A673 (cell line): ENCODE data around the gene IGFBP4. TPM values are rescaled to one million over a fixed set of nuclear protein-coding genes. Genes with fewer than 3 reads are reported as not detected.

Source experiments
- BruUV-seq: library from RNA; stranded (reverse); fragments of 400-500 nt; replicated peaks from 2 replicates; lab custom pipeline; 2021; lab: Mats Ljungman, UMichigan
- CTCF ChIA-PET: fragments of 300-600 bp; sonication (Branson Sonifier 250); formaldehyde crosslinking; loops from one replicate; lab custom pipeline; 2022; ENCODE audit warnings: antibody characterized with exemption; lab: Charles Lee
- POLR2A ChIA-PET: fragments of 300-600 bp; sonication (Branson Sonifier 250); formaldehyde crosslinking; loops from one replicate; lab custom pipeline; 2022; ENCODE audit warnings: antibody characterized with exemption; ENCODE audit not compliant: low non-redundant PET; lab: Charles Lee
- DNase-seq: peaks from one replicate; pipeline ENCODE4 v3.0.0-alpha.2; 2015; ENCODE audit warnings: low spot score
- H3K27ac ChIP-seq: fragments of 200-600 bp; sonication (generic); 2 replicates; pipeline ENCODE4 v1.5.1; 2016; ENCODE audit warnings: mixed run types, low read depth, mild to moderate bottlenecking, mixed read lengths, antibody characterized with exemption, low read length; ENCODE audit not compliant: poor library complexity, severe bottlenecking
- H3K27me3 ChIP-seq: fragments of 200-600 bp; sonication (generic); replicated peaks from 2 replicates; pipeline ENCODE4 v1.6.1; 2017; ENCODE audit warnings: mixed run types, low read depth, mild to moderate bottlenecking, mixed read lengths, antibody characterized with exemption, low read length; ENCODE audit not compliant: insufficient read depth, poor library complexity
- H3K36me3 ChIP-seq: fragments of 200-600 bp; sonication (generic); 2 replicates; pipeline ENCODE4 v1.6.1; 2016; ENCODE audit warnings: mixed run types, mild to moderate bottlenecking, mixed read lengths, antibody characterized with exemption, low read length; ENCODE audit not compliant: insufficient read depth, poor library complexity, severe bottlenecking
- H3K4me1 ChIP-seq: fragments of 200-600 bp; sonication (generic); 2 replicates; pipeline ENCODE4 v1.6.1; 2017; ENCODE audit warnings: mixed run types, mild to moderate bottlenecking, mixed read lengths, antibody characterized with exemption, low read length; ENCODE audit not compliant: insufficient read depth, poor library complexity, severe bottlenecking
- H3K4me3 ChIP-seq: fragments of 200-600 bp; sonication (generic); 2 replicates; pipeline ENCODE4 v1.5.1; 2016; ENCODE audit warnings: low read depth, mixed run types, mild to moderate bottlenecking, mixed read lengths, low read length; ENCODE audit not compliant: poor library complexity, severe bottlenecking
- H3K9me3 ChIP-seq: fragments of 200-600 bp; sonication (generic); 2 replicates; pipeline ENCODE4 v1.6.1; 2016; ENCODE audit warnings: mixed run types, low read depth, mild to moderate bottlenecking, mixed read lengths, antibody characterized with exemption, low read length; ENCODE audit not compliant: poor library complexity, severe bottlenecking
- CTCF ChIP-seq: fragments of 300-800, 200-600 bp; sonication (generic); conservative IDR thresholded peaks from 2 replicates; pipeline ENCODE4 v1.5.1; 2017; ENCODE audit warnings: low read depth, mild to moderate bottlenecking, antibody characterized with exemption, low read length, moderate library complexity, mixed read lengths
- EZH2 ChIP-seq: fragments of 200-600 bp; sonication (generic); IDR thresholded peaks from 2 replicates; pipeline ENCODE4 v1.6.1; 2017; ENCODE audit warnings: borderline replicate concordance, low read depth, mild to moderate bottlenecking, mixed read lengths, antibody characterized with exemption, low read length; ENCODE audit not compliant: poor library complexity, severe bottlenecking
- intact Hi-C: fragments of 100-400 bp; cut with micrococcal nuclease; formaldehyde crosslinking; loops from one replicate; pipeline ENCODE4 v1.10.0; 2022; ENCODE audit not compliant: unreplicated experiment
- total RNA-seq: library from RNA; stranded (reverse); gene quantifications from 2 replicates; pipeline ENCODE4 v1.2.3, GENCODE V29; 2021

The IGFBP4 gene
- total RNA-seq, 1 experiment from 2014 or later, result 4.8 TPM

DNA sequence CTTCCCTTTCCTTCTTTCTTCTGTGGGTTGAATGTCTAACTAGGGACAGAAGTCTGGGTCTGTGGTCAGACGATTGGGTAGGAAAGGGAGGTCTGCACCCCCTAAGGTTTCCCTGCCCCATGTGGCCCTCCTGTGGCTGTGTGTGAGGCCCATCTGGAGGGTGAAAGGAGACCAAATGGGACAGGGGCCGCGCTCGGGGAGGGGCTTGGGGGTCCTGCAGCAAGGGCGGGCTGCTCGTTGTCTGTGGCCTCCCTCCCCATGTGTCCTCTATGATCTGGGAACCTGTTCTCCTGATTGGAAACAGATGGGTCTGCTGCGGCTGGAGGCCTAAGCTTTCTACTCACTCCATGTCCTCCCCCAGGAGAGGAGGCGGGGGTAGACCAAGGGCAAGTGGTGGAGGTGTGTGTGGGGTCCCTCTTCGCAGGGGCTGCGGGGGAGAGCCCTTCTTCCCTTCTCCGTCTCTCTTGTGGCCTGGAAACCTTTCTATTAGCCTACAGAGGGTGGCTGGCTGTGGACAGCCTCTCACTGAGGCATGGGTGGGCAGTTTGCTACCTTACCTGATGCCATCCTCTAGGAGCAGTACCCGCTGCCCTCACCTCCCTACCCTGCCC, 18.6 kb downstream of the IGFBP4 start:
- Histone ChIP-seq H3K4me3 (no peak overlapping the region), H3K27me3 (no peaks in the 10 kb centered on the region), H3K4me1 (peaks cover 5% of the 10 kb centered on the region), H3K36me3 (no peaks in the 10 kb centered on the region), H3K9me3 (no peaks in the 10 kb centered on the region), H3K27ac (no peak overlapping the region)
- BruUV-seq, result no TSS peak
- DNase-seq, result no peak
- POLR2A ChIA-PET, result no interaction called here
- TF ChIP-seq CTCF, result no peak
- no peak for TF ChIP-seq EZH2
- intact Hi-C loops, result no loop called here
- CTCF ChIA-PET, result no interaction called here

- no peak overlapping the region for H3K4me3 ChIP-seq
- intact Hi-C loops, result no loop called here
- TF ChIP-seq CTCF (no peak), EZH2 (no peak)
- H3K36me3 ChIP-seq, result no peaks in the 10 kb centered on the region
- peaks cover 5% of the 10 kb centered on the region for H3K4me1 ChIP-seq
- no TSS peak for BruUV-seq
- POLR2A ChIA-PET, result no interaction called here
- no peaks in the 10 kb centered on the region for H3K27me3 ChIP-seq
- DNase-seq, result no peak
- H3K9me3 ChIP-seq, result no peaks in the 10 kb centered on the region
- H3K27ac ChIP-seq, result no peak overlapping the region
- CTCF ChIA-PET, result no interaction called here
Measured at GRCh38 chr17:40462343-40463121, 19.3 kb downstream of the IGFBP4 start.

DNA sequence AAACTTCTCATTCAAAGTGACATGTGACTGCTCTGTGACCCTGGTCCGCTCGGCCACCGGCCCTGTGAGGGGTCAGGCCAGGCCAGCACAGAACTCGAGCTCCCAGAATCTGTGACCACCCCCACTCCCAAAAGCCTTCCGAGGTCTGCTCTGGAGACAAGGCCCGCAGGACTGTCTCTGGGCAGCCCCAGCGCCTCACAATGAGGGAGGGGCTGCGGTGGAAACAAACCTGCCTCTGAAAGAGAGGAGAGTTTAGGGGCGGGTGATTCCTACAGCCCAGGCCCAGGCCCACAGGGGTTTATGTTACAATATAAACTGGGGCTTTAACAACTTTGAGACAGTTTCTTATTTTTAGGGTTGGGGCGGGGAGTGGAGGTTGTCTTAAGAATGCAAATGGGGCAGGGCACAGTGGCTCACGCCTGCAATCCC, 19.9 kb downstream of the IGFBP4 start:
- intact Hi-C loops, result no loop called here
- TF ChIP-seq EZH2, result no peak
- TF ChIP-seq CTCF, result no peak
- ChIA-PET POLR2A (no interaction called here), CTCF (no interaction called here)
- no peak for DNase-seq
- no TSS peak for BruUV-seq
- H3K4me3 ChIP-seq, result no peak overlapping the region
- H3K36me3 ChIP-seq, result no peaks in the 10 kb centered on the region
- H3K27ac ChIP-seq, result no peak overlapping the region
- no peaks in the 10 kb centered on the region for H3K27me3 ChIP-seq
- H3K9me3 ChIP-seq, result no peaks in the 10 kb centered on the region
- peaks cover 5% of the 10 kb centered on the region for H3K4me1 ChIP-seq
